ENCODE results near the gene CORO7. TPM values are rescaled to one million over a fixed set of nuclear protein-coding genes. Genes with fewer than 3 reads are reported as not detected.

Gene CORO7
- total RNA-seq, 4 donors from 2014 or later = 46.8 to 330 (median 58.1) TPM

- peaks cover 31 to 70% (median 59%) of the 10 kb centered on the region in 4 donors for H3K4me1 ChIP-seq
- no peaks in the 10 kb centered on the region for H3K36me3 ChIP-seq
- H3K9me3 ChIP-seq = no peaks in the 10 kb centered on the region
- peaks cover 13% of the 10 kb centered on the region for H3K27me3 ChIP-seq
- WGBS, 2 donors (ENCODE audit: low coverage in 1 of 2) = 75% methylated on average over 19 of the region's 21 CpGs; no CpG with 5 or more reads in 1 of the 2 donors
- in situ Hi-C loops (cut with MboI; ENCODE audit: low pct_ligation_motif_present in 1 of 4, low pct_unique_long_range_greater_than_20kb in 1 of 4, low sequenced_read_pairs in 3 of 4) = no loop called here
- intact Hi-C loops (cut with DNase I; ENCODE audit: low total_unique reads) = no loop called here
- no peak for DNase-seq
- H3K27ac ChIP-seq = peak overlapping the region; percentile 74 to 91 (median 77)
- no peak for TF ChIP-seq POLR2AphosphoS5 (IDR thresholded peaks at IDR 0.05)
- TF ChIP-seq EP300 (IDR thresholded peaks at IDR 0.05; ENCODE audit: low read depth) = no peak
- H3K4me3 ChIP-seq = no peak overlapping the region
Measured at GRCh38 chr16:4323071-4323844, 93.1 kb downstream of the CORO7 start.

- intact Hi-C loops (cut with DNase I; ENCODE audit: low total_unique reads) (no loop called here), in situ Hi-C loops (cut with MboI; ENCODE audit: low pct_ligation_motif_present in 1 of 4, low pct_unique_long_range_greater_than_20kb in 1 of 4, low sequenced_read_pairs in 3 of 4) (no loop called here)
- Histone ChIP-seq H3K9me3 (no peaks in the 10 kb centered on the region), H3K36me3 (no peaks in the 10 kb centered on the region), H3K27me3 (peaks cover 9% of the 10 kb centered on the region), H3K4me1 (peaks cover 39 to 70% (median 58%) of the 10 kb centered on the region in 4 donors), H3K4me3 (no peak overlapping the region), H3K27ac (peak overlapping the region; percentile 74 to 91 (median 77))
- no peak for TF ChIP-seq EP300 (IDR thresholded peaks at IDR 0.05; ENCODE audit: low read depth)
- WGBS, 2 donors (ENCODE audit: low coverage in 1 of 2) = 83% methylated on average over 30 of the region's 30 CpGs; no CpG with 5 or more reads in 1 of the 2 donors
- no peak for DNase-seq
Measured at GRCh38 chr16:4322121-4323052, 94.0 kb downstream of the CORO7 start.

DNA sequence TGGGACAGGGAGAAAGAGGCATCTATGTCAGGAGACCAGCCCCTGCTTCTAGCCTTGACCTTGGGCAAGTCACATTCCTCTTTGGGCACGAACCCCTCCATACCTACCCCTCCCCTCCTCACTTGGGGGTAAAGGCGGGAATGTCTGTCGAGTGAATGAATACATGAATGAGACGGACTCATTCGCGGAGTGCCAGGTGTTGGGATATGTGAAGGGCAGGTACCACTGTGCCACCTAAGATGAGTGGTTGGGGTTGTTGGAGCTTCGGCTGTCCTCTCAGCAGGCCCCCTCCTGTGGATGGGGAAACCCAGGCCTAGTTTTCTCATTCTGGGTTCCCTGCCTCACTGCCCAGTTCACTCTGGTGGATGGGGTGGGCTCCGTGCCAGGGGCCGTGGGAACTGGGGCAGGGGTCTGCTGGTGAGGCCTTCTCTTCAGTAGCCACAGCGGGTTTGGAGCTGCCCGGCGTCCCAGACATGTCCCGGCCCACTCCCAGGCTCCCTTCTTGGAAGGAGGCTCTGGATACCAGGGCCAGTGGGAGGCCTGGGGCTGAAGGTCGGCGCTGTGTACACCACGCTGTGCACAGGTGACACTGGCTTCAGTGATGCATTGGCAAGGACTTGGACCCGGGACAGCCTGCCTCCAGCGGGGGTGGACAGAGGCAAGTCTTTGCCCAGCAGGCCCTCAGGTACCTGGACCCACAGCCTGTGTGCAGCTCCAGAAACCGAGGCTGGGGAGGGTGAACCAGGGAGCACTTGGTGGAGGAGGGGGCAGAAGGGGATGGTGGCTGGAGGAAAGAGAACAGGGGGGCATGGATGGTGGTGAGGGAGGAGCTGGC, 94.9 kb downstream of the CORO7 start:
- Histone ChIP-seq H3K27ac (peak overlapping the region in 1 of 4 donors; percentile 28), H3K27me3 (peaks cover 14% of the 10 kb centered on the region), H3K36me3 (no peaks in the 10 kb centered on the region), H3K4me3 (no peak overlapping the region), H3K9me3 (no peaks in the 10 kb centered on the region), H3K4me1 (peaks cover 41 to 72% (median 63%) of the 10 kb centered on the region in 4 donors)
- no peak for DNase-seq
- TF ChIP-seq POLR2A (IDR thresholded peaks at IDR 0.05) (no peak), EP300 (IDR thresholded peaks at IDR 0.05; ENCODE audit: low read depth) (no peak), POLR2AphosphoS5 (IDR thresholded peaks at IDR 0.05) (no peak)
- TF ChIP-seq, protein P1, sequence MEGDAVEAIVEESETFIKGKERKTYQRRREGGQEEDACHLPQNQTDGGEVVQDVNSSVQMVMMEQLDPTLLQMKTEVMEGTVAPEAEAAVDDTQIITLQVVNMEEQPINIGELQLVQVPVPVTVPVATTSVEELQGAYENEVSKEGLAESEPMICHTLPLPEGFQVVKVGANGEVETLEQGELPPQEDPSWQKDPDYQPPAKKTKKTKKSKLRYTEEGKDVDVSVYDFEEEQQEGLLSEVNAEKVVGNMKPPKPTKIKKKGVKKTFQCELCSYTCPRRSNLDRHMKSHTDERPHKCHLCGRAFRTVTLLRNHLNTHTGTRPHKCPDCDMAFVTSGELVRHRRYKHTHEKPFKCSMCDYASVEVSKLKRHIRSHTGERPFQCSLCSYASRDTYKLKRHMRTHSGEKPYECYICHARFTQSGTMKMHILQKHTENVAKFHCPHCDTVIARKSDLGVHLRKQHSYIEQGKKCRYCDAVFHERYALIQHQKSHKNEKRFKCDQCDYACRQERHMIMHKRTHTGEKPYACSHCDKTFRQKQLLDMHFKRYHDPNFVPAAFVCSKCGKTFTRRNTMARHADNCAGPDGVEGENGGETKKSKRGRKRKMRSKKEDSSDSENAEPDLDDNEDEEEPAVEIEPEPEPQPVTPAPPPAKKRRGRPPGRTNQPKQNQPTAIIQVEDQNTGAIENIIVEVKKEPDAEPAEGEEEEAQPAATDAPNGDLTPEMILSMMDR (IDR thresholded peaks at IDR 0.05) = no peak
- intact Hi-C loops (cut with DNase I; ENCODE audit: low total_unique reads) (no loop called here), in situ Hi-C loops (cut with MboI; ENCODE audit: low pct_ligation_motif_present in 1 of 4, low pct_unique_long_range_greater_than_20kb in 1 of 4, low sequenced_read_pairs in 3 of 4) (no loop called here)
- 85 to 87% methylated on average over 3 to 19 of the region's 19 CpGs for WGBS, 2 donors (ENCODE audit: low coverage in 1 of 2)

DNA sequence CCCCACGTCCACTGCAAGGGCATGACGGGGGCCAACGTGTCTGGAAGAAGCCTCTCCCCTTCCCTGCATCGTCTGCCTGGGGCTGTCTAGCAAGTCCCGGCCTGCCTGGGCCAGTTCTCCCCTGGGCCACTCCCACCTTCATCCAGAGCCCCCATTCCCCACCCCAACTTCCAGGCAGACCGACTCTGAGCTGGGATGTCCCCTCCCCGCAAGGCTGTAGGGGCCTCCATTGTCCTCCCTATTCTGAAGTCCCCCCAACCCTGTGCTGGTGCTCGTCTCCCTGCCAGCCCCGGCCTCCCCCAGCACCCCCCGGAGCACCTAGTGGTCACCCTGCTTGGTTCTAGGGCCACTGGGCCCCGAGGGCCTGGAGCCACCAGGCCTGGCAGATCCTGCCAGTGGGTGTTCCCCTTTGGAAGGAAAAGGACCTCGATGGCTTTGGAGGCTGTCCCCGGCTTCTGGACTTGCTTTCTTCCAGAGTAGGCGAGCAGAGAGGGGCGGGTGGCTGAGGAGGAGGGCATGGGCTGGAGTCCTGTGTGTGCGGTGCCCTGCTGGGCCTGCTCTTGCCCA, 95.7 kb downstream of the CORO7 start:
- TF ChIP-seq POLR2A (IDR thresholded peaks at IDR 0.05) (no peak), EP300 (IDR thresholded peaks at IDR 0.05; ENCODE audit: low read depth) (no peak), POLR2AphosphoS5 (IDR thresholded peaks at IDR 0.05) (no peak)
- TF ChIP-seq, protein P1 (IDR thresholded peaks at IDR 0.05) = no peak
- Histone ChIP-seq H3K27me3 (peaks cover 18% of the 10 kb centered on the region), H3K9me3 (no peaks in the 10 kb centered on the region), H3K27ac (peak overlapping the region; percentile 28 to 97 (median 88)), H3K36me3 (no peaks in the 10 kb centered on the region), H3K4me3 (no peak overlapping the region), H3K4me1 (peaks cover 41 to 75% (median 64%) of the 10 kb centered on the region in 4 donors)
- WGBS, 2 donors (ENCODE audit: low coverage in 1 of 2) = 69% methylated on average over 15 of the region's 16 CpGs; no CpG with 5 or more reads in 1 of the 2 donors
- in situ Hi-C loops (cut with MboI; ENCODE audit: low pct_ligation_motif_present in 1 of 4, low pct_unique_long_range_greater_than_20kb in 1 of 4, low sequenced_read_pairs in 3 of 4) (no loop called here), intact Hi-C loops (cut with DNase I; ENCODE audit: low total_unique reads) (no loop called here)
- no peak for DNase-seq

Measured in transverse colon (tissue), 4 donors.